ENCODE measurements around the gene VKORC1. TPM values are rescaled to one million over a fixed set of nuclear protein-coding genes. Genes with fewer than 3 reads are reported as not detected.

The VKORC1 gene
- total and polyA plus RNA-seq, 2 of the 8 experiments (the other 6 are each of a cell fraction or from before 2014, with no cell fraction given) = 84.1 to 483 TPM

- Histone ChIP-seq H4K8ac (ENCODE audit: extremely low read depth, insufficient read depth, low read length) (no peak overlapping the region), H2AK5ac (ENCODE audit: low read depth, low read length) (no peak overlapping the region), H2BK15ac (ENCODE audit: low read length) (no peak overlapping the region), H3K23me2 (ENCODE audit: low read depth, low read length) (peaks cover 6% of the 10 kb centered on the region), H3K4me3 (ENCODE audit: extremely low read depth in 1 of 4, insufficient read depth in 2 of 4, low read depth in 3 of 4, low read length in 4 of 4) (no peak overlapping the region), H3K18ac (ENCODE audit: extremely low read depth, low read length) (no peak overlapping the region), H4K20me1 (replicated peaks in 1 of 2; ENCODE audit: control insufficient read depth in 1 of 2, insufficient read depth in 2 of 2, low read length in 2 of 2) (peaks cover 0 to 5% of the 10 kb centered on the region in 2 experiments), H4K5ac (ENCODE audit: insufficient read length, low read depth, low read length) (no peak overlapping the region), H2BK20ac (ENCODE audit: low read length) (no peak overlapping the region), H3K36me3 (ENCODE audit: control insufficient read depth in 2 of 4, insufficient read depth in 4 of 4, low read length in 3 of 4) (peaks cover 16 to 30% (median 20%) of the 10 kb centered on the region in 4 experiments), H3K4ac (replicated peaks; ENCODE audit: insufficient read length, low read depth, low read length) (no peak overlapping the region), H2BK120ac (replicated peaks; ENCODE audit: low read depth, low read length) (no peak overlapping the region), H3K23ac (ENCODE audit: insufficient read length) (no peak overlapping the region), H2BK12ac (ENCODE audit: low read depth, low read length) (no peak overlapping the region), H4K91ac (replicated peaks; ENCODE audit: insufficient read length, low read length) (no peak overlapping the region), H3K79me1 (ENCODE audit: low read depth, low read length) (peaks cover 8% of the 10 kb centered on the region), H3K9ac (replicated peaks in 1 of 4; ENCODE audit: extremely low read depth in 1 of 4, low read depth in 3 of 4, low read length in 3 of 4) (no peak overlapping the region), H3K27me3 (replicated peaks in 1 of 4; ENCODE audit: control insufficient read depth in 3 of 4, extremely low read depth in 1 of 4, insufficient read depth in 3 of 4, low read length in 3 of 4) (no peaks in the 10 kb centered on the region), H3K79me2 (ENCODE audit: control insufficient read depth in 1 of 2, insufficient read depth in 2 of 2, low read length in 2 of 2) (peaks cover 3 to 19% of the 10 kb centered on the region in 2 experiments; a peak in 3 of 4 replicates), H3K14ac (ENCODE audit: insufficient read length) (no peak overlapping the region), H3K56ac (replicated peaks; ENCODE audit: insufficient read length, low read depth, low read length) (no peak overlapping the region), H3K4me1 (replicated peaks in 1 of 4; ENCODE audit: control insufficient read depth in 3 of 4, insufficient read depth in 4 of 4, low read length in 3 of 4) (peaks cover 0 to 4% (median 2%) of the 10 kb centered on the region in 4 experiments; a peak in 3 of 7 replicates), H3K4me2 (ENCODE audit: insufficient read depth in 1 of 2, low read depth in 2 of 2, low read length in 2 of 2) (no peak overlapping the region), H2BK5ac (ENCODE audit: low read depth, low read length) (no peak overlapping the region), H3K9me3 (ENCODE audit: insufficient read depth in 2 of 2, low read depth in 1 of 2, low read length in 1 of 2) (no peaks in the 10 kb centered on the region), H2AFZ (ENCODE audit: low read length) (no peak overlapping the region), H3K27ac (ENCODE audit: low read depth, low read length) (no peak overlapping the region)
- no peak for FAIRE-seq
- ChIA-PET CTCF (ENCODE audit: partially characterized antibody) (interaction anchor here (1.0 to 1.7 kb wide), 3 partner anchors 8 to 16 kb away, joined by 3 to 6 read pairs (median 3); partner anchors contain the start of gene PRSS8), POLR2A (ENCODE audit: partially characterized antibody) (interaction anchor here (1.1 to 34.9 kb wide), 4 partner anchors 1 to 78 kb away, joined by 3 to 713 read pairs (median 362); partner anchors contain the start of genes BCKDK, KAT8, PRSS36 and PRSS8)
- WGBS, 2 experiments (ENCODE audit: extremely low coverage in 1 of 2, insufficient coverage in 1 of 2, insufficient read length in 1 of 2, insufficient replicate concordance in 2 of 2, low coverage in 1 of 2, low lambda C conversion rate in 2 of 2, missing lambda C conversion rate in 1 of 2) = 97% methylated on average over 16 of the region's 16 CpGs; no CpG with 5 or more reads in 1 of the 2 experiments
- DNase-seq (ENCODE audit: low read depth in 1 of 2, low spot score in 2 of 2) = no peak
- TF ChIP-seq YY1 (IDR thresholded peaks at IDR 0.05; ENCODE audit: low read depth, low read length) = no peak
- no peak for TF ChIP-seq BACH1 (IDR thresholded peaks at IDR 0.05; ENCODE audit: low read length)
- TF ChIP-seq SRF (IDR thresholded peaks at IDR 0.05; ENCODE audit: low read depth, low read length) = no peak
- no peak for TF ChIP-seq ASH2L (IDR thresholded peaks at IDR 0.05; ENCODE audit: low read length)
- no peak for TF ChIP-seq CBX5 (IDR thresholded peaks at IDR 0.05; ENCODE audit: low read depth, low read length)
- TF ChIP-seq, protein P1, sequence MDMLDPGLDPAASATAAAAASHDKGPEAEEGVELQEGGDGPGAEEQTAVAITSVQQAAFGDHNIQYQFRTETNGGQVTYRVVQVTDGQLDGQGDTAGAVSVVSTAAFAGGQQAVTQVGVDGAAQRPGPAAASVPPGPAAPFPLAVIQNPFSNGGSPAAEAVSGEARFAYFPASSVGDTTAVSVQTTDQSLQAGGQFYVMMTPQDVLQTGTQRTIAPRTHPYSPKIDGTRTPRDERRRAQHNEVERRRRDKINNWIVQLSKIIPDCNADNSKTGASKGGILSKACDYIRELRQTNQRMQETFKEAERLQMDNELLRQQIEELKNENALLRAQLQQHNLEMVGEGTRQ (IDR thresholded peaks at IDR 0.05; ENCODE audit: low read length) = no peak
- no peak for TF ChIP-seq BRCA1 (IDR thresholded peaks at IDR 0.05; ENCODE audit: low read depth, low read length)
- TF ChIP-seq EZH2 (IDR thresholded peaks at IDR 0.05; ENCODE audit: low read depth, low read length, severe bottlenecking) = no peak
- no peak for TF ChIP-seq HDAC6 (IDR thresholded peaks at IDR 0.05; ENCODE audit: low read depth, low read length)
- no peak for TF ChIP-seq SP4 (IDR thresholded peaks at IDR 0.05; ENCODE audit: low read length)
- no peak for TF ChIP-seq POU5F1 (IDR thresholded peaks at IDR 0.05; ENCODE audit: low read depth, low read length)
- TF ChIP-seq BCL11A (IDR thresholded peaks at IDR 0.05; ENCODE audit: low read depth in 2 of 2, low read length in 2 of 2) = no peak
- TF ChIP-seq, protein P2, sequence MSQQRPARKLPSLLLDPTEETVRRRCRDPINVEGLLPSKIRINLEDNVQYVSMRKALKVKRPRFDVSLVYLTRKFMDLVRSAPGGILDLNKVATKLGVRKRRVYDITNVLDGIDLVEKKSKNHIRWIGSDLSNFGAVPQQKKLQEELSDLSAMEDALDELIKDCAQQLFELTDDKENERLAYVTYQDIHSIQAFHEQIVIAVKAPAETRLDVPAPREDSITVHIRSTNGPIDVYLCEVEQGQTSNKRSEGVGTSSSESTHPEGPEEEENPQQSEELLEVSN (IDR thresholded peaks at IDR 0.05) = no peak
These were observed 25.5 kb upstream of the VKORC1 start for GRCh38 chr16:31120129-31120528.
